Loucy (cell line): ENCODE data around the gene DES.

Experiments used
- EZH2phosphoT487 ChIP-seq: fragments of 200-600 bp; IDR thresholded peaks from 2 replicates; pipeline ENCODE4 v1.6.1; 2018; ENCODE audit warnings: antibody characterized with exemption, mild to moderate bottlenecking, moderate library complexity, borderline replicate concordance
- TF ChIP-seq, protein P1 (sequence below): fragments of 200-600 bp; sonication (generic); conservative IDR thresholded peaks from 2 replicates; pipeline ENCODE4 v1.5.1; 2014; ENCODE audit warnings: mild to moderate bottlenecking, antibody characterized with exemption, low read length

DNA sequence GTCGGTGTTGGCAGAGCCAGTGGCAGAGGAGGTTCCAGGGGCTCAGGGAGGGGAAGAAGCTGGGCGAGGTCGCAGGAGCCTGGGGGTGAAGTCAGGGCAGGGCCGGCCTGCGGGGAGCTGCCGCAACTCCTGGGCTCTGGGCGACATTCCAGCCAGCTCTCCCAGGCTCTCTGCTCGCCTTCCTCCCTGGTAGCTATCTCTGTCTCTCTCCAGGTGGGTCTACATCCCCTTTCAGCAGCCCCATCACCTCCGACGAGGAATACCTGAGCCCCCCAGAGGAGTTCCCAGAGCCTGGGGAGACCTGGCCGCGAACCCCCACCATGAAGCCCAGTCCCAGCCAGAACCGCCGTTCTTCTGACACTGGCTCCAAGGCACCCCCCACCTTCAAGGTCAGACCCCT, 43.5 kb downstream of the DES start:
- TF ChIP-seq, protein P1, sequence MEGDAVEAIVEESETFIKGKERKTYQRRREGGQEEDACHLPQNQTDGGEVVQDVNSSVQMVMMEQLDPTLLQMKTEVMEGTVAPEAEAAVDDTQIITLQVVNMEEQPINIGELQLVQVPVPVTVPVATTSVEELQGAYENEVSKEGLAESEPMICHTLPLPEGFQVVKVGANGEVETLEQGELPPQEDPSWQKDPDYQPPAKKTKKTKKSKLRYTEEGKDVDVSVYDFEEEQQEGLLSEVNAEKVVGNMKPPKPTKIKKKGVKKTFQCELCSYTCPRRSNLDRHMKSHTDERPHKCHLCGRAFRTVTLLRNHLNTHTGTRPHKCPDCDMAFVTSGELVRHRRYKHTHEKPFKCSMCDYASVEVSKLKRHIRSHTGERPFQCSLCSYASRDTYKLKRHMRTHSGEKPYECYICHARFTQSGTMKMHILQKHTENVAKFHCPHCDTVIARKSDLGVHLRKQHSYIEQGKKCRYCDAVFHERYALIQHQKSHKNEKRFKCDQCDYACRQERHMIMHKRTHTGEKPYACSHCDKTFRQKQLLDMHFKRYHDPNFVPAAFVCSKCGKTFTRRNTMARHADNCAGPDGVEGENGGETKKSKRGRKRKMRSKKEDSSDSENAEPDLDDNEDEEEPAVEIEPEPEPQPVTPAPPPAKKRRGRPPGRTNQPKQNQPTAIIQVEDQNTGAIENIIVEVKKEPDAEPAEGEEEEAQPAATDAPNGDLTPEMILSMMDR, result no peak
- no peak for TF ChIP-seq EZH2phosphoT487
